HG03025 (cell line): ENCODE results near the gene NME2.
"Not testable (repeated sequence)": the region's sequence is repeated elsewhere in the genome, so short reads cannot be mapped to it uniquely, and the experiment has no call there.

Experiments used
- ATAC-seq: cut with Tn5 transposase; IDR thresholded peaks from one replicate; pipeline ENCODE4 v1.9.1; 2021; ENCODE audit warnings: mild to moderate bottlenecking, moderate library complexity; ENCODE audit not compliant: unreplicated experiment, low FRiP score

Gene NME2

DNA sequence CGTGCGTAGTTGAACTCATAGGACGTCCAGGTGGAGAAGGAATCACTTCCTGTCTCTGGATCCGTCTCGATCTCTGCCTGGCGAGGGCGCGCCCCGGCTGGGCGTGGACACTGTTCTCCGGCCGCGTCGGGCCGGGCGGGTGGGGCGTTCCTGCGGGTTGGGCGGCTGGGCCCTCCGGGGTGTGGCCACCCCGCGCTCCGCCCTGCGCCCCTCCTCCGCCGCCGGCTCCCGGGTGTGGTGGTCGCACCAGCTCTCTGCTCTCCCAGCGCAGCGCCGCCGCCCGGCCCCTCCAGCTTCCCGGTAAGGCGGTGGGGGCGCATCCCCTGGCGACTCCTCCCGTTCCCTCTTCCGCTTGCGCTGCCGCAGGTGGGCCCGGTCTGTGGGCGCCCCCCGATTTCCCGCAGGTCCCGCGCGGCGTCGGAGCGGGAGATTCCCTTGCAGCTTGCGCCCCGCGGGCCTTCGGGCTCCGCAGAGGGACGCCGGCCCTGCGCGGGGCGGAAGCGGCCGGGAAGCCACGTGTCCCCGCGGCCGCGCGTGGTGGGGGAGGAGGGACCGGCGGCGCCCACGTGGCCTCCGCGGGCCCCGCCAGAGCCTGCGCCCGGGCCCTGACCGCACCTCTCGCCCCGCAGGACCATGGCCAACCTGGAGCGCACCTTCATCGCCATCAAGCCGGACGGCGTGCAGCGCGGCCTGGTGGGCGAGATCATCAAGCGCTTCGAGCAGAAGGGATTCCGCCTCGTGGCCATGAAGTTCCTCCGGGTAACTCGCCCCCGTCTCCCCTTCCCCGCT lies at the start of gene NME2:
Gene NME2, plus strand, starts transcription at position 214 of the 789 bp plus-strand sequence. Its CDS starts 420 bp downstream, at position 634.
- peak; percentile 73 for ATAC-seq

GRCh38 chr17:51118330-51119195 lies 47.6 kb upstream of the NME2 start:
- no peak for ATAC-seq

DNA sequence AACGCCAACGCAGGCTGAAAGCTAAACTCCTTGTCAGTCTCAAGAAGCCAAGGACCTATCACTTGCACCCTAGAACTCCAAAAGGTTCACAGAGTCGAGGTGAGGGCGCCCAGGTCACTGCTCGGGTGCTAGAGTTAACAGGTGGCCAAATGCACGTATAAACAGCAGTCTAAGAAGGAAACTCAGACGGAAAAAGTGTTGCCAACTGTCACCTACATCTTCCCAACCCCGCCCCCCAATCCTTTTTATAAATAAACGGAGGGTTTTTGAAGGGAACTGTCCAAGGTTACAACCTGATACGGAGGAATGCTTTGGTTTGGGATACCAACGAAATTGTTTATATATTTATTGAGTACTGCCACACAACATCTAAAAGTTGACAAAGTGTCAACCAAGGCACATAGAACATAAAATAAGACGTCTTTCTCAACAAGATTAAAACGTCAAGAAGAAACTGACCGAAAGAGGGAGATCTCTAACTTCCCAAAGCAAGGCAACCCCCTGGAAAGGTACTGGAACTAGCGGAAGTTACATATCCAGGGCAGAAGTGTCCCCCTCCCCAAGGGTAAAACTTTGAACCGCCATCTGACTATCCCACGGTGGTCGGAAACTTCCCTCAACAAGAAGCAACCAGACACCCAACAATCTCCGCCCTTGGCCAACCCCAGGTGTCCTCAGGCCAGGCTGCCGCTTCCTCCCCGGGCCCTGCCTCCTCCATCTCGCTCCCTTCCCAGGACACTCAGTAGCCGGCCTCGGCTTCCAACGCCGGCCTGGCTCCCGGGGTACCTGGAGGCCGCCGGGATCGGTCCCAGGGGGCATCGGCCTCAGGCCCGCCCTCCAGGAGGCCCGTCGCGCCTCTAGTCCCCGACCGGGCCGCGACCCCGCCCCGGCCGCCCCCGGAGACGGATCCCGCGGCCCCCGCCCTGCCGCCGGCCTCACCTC lies 46.5 kb upstream of the NME2 start:
- peak; percentile 20 for ATAC-seq

GRCh38 chr17:51120357-51120738 lies 45.9 kb upstream of the NME2 start:
- peak; percentile 23 for ATAC-seq

GRCh38 chr17:51120739-51121619 lies 45.2 kb upstream of the NME2 start, which contains the start of gene SPAG9:
TSS of gene SPAG9 (minus strand) at chr17:51120868. CDS start at chr17:51120656, 212 bp downstream.
- peak; percentile 72 for ATAC-seq

DNA sequence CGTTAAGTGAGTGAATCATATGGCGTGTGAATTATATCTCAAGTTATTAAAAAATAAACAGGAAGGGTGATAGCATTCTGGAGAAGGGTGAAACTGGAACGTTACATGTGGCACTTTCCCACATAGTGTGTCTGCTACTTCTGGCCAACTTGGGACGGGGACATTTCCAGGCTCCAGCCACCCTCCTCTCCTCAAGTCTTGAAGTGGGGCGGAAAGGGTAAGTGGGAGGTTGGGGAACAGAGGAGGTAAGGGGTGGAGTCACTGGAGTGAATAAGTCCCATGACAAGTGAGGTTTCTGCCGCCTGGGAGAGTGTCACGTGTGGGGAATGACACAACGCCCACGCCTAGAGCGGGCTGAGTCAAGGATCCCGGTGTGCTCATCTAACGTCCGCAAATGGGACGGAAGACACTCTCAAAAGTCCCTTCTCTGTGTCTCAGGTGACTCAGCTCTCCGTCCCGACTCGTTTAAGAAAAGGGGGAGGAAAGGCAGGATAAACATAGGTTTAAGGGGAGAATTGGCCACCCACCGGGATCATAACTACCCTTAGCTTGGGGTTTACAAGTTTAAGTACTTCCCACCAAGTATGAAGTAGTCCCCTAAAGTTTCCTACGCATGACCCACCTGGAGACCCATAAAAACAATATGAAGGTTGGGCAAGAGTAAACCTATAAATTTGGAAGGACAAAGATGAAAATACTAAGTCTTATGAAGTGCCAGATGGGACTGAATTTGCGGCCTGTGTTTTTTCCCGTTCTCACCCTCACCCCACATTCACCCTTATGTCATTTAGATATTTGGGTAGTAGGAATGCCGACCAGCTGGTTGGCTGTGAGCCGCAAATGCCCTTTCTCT lies 44.4 kb upstream of the NME2 start:
- ATAC-seq, result peak; percentile 26

- ATAC-seq, result not testable (repeated sequence)
Observed at GRCh38 chr17:51122473-51123115, 43.6 kb upstream of the NME2 start.

GRCh38 chr17:51124640-51125503 lies 41.3 kb upstream of the NME2 start:
- ATAC-seq, result no peak

DNA sequence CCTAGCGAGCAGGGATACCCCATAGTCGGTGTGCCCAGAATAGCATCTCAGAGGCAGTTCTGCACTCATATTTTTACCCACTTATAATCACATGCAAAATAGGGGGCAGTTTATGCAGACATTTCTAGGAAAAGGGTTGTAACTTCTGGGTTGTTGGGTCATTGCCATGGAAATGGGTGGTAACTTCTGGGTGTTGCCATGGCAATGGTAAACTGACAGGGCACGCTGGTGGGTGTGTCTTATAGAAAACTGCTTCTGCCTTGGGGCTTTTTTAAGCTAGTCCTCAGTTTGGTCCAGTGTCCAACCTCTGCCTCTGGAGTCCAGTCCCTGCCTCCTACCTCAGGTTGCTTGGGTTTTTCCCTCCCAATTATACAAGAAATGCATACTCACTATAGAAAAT lies 38.1 kb upstream of the NME2 start:
- ATAC-seq, result no peak

- no peak for ATAC-seq
Observed at GRCh38 chr17:51132964-51133319, 33.3 kb upstream of the NME2 start.

DNA sequence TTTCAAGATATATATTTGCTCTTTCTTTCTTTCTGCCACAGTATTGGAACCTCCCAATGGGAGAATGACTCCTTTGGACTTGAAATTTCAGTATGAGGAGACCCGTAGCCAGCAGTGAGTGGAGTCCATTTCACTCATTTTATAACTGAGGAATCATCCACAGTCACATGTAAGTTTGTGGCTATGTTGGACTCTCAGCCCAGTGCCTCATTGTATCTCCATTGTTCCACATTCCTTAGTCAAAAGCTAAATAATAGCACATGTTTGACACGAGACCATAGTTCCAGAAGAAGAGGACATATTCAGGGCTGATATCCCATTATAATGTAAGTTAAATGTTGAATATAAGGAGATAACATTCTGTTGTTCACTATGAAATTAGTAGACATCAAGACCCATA lies 32.8 kb upstream of the NME2 start:
- no peak for ATAC-seq

GRCh38 chr17:51135956-51136355 lies 30.3 kb upstream of the NME2 start:
- no peak for ATAC-seq

DNA sequence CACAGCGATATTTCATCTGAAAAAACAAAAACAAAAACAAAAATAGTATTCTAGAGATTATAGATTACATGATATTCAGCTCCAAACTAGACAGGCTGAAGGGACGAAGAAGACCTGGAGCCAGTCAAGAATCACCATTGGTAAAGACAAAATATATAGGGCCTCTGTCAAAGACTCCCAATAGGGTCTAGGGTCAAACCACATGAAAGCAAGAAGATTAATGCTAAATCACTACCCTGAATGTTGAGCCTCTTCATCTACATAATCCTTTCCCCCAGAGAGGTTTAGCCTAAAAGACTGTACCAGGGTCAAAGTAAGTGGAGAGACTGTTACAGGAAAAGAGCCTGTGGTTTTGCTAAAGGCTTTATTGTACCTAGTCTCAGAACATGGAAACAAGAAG lies 23.6 kb upstream of the NME2 start:
- no peak for ATAC-seq

GRCh38 chr17:51144266-51145022 lies 21.8 kb upstream of the NME2 start:
- ATAC-seq, result no peak

- ATAC-seq, result no peak
Observed at GRCh38 chr17:51147650-51148049, 18.6 kb upstream of the NME2 start.

GRCh38 chr17:51149163-51149562 lies 17.0 kb upstream of the NME2 start:
- no peak for ATAC-seq
